ENCODE measurements around the gene FAM180A.

DNA sequence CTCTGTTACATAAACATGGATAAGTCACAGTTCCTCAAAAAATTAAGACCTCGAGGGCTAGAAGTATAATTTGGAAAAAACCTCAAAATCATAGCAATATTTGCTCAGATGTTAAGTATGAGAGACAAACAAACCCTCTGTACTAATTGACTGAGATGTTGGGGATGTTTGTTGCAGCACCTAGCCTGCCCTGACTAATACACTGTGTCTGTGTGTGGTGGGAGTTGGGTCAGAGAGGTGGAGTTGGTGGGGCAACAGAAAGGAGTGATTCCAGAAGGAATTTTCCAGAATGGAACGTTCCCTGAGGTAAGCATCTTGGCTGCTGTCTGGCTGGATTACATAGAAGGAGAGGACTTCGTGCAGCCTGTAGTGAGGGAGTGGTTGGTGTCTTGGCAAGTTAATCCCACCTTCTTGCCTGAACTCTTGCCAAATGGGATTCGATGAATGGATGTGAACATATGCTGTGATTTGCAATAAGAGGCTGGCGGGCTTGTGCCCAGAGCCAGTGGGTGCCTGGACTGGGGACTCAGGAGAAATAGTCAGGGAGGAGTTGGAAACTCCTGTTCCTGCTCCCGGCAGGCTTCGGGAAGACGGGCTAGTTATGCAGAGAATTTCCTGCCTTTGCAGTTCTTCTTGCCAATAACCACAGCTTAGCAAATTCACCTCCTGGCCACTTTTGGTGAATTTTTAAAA lies 9.3 kb upstream of the FAM180A start:
- TF ChIP-seq GABPA (IDR thresholded peaks at IDR 0.05; ENCODE audit: borderline replicate concordance, insufficient read depth, low read length) (no peak), POLR2AphosphoS5 (IDR thresholded peaks at IDR 0.05; ENCODE audit: low read depth, low read length) (no peak), GTF2F1 (IDR thresholded peaks at IDR 0.05; ENCODE audit: borderline replicate concordance, low read depth, low read length) (no peak), RFX5 (IDR thresholded peaks at IDR 0.05; ENCODE audit: borderline replicate concordance, low read depth, low read length) (no peak), SUZ12 (IDR thresholded peaks at IDR 0.05; ENCODE audit: low read length) (no peak), POLR2A (IDR thresholded peaks at IDR 0.05; ENCODE audit: control extremely low read depth in 1 of 2, low read depth in 2 of 2, low read length in 2 of 2) (no peak), SIRT6 (IDR thresholded peaks at IDR 0.05; ENCODE audit: low read length) (no peak)
